Posterior cingulate gyrus (tissue), 11 donors: ENCODE results near the gene CERS2.

Source experiments
- DNase-seq, 10 donors: peaks; one replicate each; pipeline versions ENCODE4 v3.0.0 to v3.0.0-alpha.2; 2020 to 2021; ENCODE audit warnings: mixed read lengths in 3 of 10
- intact Hi-C: fragments of 100-400 bp; cut with DNase I; formaldehyde crosslinking; loops from one replicate; pipeline ENCODE4 v1.15.1; 2023

Gene CERS2

GRCh38 chr1:150927624-150928023, 47.0 kb downstream of the CERS2 start:
- intact Hi-C loops: loop anchor here (5.0 kb wide), 4 partner anchors 50 to 120 kb away; partner anchors contain the start of genes ARNT and C1orf56

DNA sequence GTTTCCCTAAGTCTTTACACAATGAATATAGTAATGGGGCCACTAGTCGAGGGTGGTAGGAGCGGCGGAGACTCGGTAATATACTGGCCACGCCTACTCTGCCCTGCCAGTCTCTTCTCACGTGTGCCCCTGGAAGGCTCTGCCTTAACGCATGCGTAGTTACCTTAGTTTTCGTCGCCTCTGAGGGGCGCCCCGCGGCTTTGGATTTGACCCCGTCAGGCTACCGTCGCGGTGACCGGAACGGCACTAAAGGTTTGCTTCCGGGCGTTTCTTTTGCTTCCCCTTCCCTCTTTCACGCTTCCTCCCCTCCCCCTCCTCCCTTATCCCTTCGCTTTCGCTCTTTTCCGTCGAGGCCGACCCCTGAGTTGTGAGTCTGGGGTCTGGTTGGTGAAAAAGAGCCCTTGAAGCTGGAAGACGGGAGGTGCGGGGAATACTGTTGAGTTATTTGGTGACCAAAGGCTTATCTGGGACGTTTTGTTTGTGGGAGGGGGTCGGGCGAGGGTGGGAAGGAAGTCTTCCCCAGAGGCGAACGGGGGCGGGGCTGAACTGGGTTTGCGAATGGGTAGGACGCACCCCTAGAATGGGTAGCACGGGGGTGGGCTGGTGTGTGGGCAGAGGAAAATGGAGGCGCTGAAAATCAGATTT, 48.4 kb downstream of the CERS2 start, which contains the start of gene SETDB1:
Gene SETDB1 (plus strand): TSS at position 267 of the 645 bp plus-strand sequence. CDS start 1,352 bp downstream, outside the sequence.
- intact Hi-C loops: loop anchor here (5.0 kb wide), 4 partner anchors 49 to 121 kb away; partner anchors contain the start of genes ARNT and C1orf56
- DNase-seq: peak; percentile 85 to 98 (median 90)

More at GRCh38 chr1:150927624-150928023, 47.0 kb downstream of the CERS2 start:
- DNase-seq: no peak

DNA sequence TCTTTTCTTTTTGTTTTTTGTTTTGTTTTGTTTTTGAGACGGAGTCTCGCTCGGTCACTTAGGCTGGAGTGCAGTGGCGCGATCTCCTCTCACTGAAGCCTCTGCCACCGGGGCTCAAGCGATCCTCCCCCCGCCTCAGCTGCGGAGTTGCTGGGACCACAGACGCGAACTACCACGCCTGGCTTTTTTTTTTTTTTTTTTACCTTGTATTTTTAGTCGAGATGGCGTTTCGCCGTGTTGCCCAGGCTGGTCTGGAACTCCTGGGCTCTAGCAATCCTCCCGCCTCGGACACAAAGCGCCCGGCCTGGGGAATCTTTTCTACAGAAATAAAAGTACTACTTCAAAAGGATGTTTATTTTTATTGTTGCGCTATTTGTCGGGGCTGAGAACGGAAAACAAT, 49.6 kb downstream of the CERS2 start:
- intact Hi-C loops: loop anchor here (5.0 kb wide), 4 partner anchors 48 to 122 kb away; partner anchors contain the start of genes ARNT and C1orf56
- DNase-seq: peak in 1 of 10 donors; percentile 68

GRCh38 chr1:150922519-150922975, 52.1 kb downstream of the CERS2 start:
- DNase-seq: peak in 6 of 10 donors; percentile 24 to 84 (median 52)
- intact Hi-C loops: no loop called here

DNA sequence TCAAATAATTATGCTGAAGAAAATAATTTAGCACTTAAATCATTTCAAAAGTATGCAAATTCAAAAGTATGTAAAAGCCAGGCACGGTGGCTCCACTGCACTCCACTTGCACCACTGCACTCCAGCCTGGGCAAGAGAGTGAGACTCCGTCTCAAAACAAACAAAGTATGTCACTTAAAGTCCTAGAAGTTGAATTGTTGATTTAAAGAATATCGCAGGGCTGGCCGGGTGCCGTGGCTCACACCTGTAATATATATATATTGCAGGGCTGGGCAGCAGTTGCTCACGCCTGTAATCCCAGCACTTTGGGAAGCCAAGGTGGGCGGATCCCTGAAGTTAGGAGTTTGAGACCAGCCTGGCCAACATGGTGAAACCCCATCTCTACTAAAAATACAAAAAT, 57.2 kb downstream of the CERS2 start:
- intact Hi-C loops: no loop called here
- no peak for DNase-seq
